Osteoblast (primary cell): ENCODE data around the gene CNDP1. TPM values are rescaled to one million over a fixed set of nuclear protein-coding genes. Genes with fewer than 3 reads are reported as not detected.
A peak's percentile ranks its signal among the peaks of the same experiment; 100 is the strongest.

ENCODE experiments used
- DNase-seq: peaks from one replicate; pipeline ENCODE4 v3.0.0; 2011; ENCODE audit warnings: low spot score, mixed read lengths; ENCODE audit not compliant: insufficient read length; ENCODE audit errors: missing footprints
- H2AFZ ChIP-seq: 2 replicates; pipeline ENCODE4 v1.6.0; 2011; ENCODE audit warnings: mild to moderate bottlenecking, low read length
- H3K27ac ChIP-seq: 2 replicates; pipeline ENCODE4 v1.5.1; 2011; ENCODE audit warnings: mild to moderate bottlenecking, low read depth, low read length, moderate library complexity
- H3K27me3 ChIP-seq: 2 replicates; pipeline ENCODE4 v1.6.0; 2012; ENCODE audit warnings: mild to moderate bottlenecking, control low read depth, inconsistent platforms, low read length, moderate library complexity; ENCODE audit not compliant: insufficient read depth
- H3K36me3 ChIP-seq: 2 replicates; pipeline ENCODE4 v1.5.1; 2011; ENCODE audit warnings: mild to moderate bottlenecking, low read length, control low read depth, moderate library complexity; ENCODE audit not compliant: insufficient read depth
- H3K4me1 ChIP-seq: 2 replicates; pipeline ENCODE4 v1.5.1; 2011; ENCODE audit warnings: mild to moderate bottlenecking, low read length, control low read depth, moderate library complexity; ENCODE audit not compliant: insufficient read depth
- H3K4me2 ChIP-seq: 2 replicates; pipeline ENCODE4 v1.6.0; 2011; ENCODE audit warnings: mild to moderate bottlenecking, low read length; ENCODE audit not compliant: insufficient read depth
- H3K4me3 ChIP-seq: fragments of 200-600 bp; sonication (generic); 3 replicates; pipeline ENCODE4 v1.5.1; 2012; ENCODE audit warnings: mild to moderate bottlenecking, low read length, inconsistent platforms; ENCODE audit not compliant: insufficient read depth
- H3K79me2 ChIP-seq: 2 replicates; pipeline ENCODE4 v1.6.0; 2012; ENCODE audit warnings: mild to moderate bottlenecking, low read length, control low read depth, inconsistent platforms; ENCODE audit not compliant: insufficient read depth
- H3K9me3 ChIP-seq: 2 replicates; pipeline ENCODE4 v1.5.1; 2011; ENCODE audit warnings: low read depth, low read length, control low read depth
- H4K20me1 ChIP-seq: 2 replicates; pipeline ENCODE4 v1.6.0; 2012; ENCODE audit warnings: mild to moderate bottlenecking, low read length, control low read depth; ENCODE audit not compliant: insufficient read depth
- CTCF ChIP-seq: IDR thresholded peaks from 2 replicates; pipeline ENCODE4 v1.5.1; 2011; ENCODE audit warnings: mild to moderate bottlenecking, low read depth, low read length, moderate library complexity; ENCODE audit errors: extremely low read depth
- total RNA-seq: library from RNA; depleted of rRNA; stranded (reverse); fragments of >200 nt; gene quantifications from 2 replicates; pipeline ENCODE4 v1.2.3, GENCODE V29; 2012

CNDP1 gene
- total RNA-seq, 1 donor, result not detected

GRCh38 chr18:74598350-74599001 lies 64.2 kb downstream of the CNDP1 start:
- H3K4me1 ChIP-seq, result peaks cover 20% of the 10 kb centered on the region
- H2AFZ ChIP-seq, result peak overlapping the region; percentile 89
- H3K36me3 ChIP-seq, result no peaks in the 10 kb centered on the region
- DNase-seq, result no peak
- H3K27me3 ChIP-seq, result no peaks in the 10 kb centered on the region
- peaks cover 4% of the 10 kb centered on the region for H4K20me1 ChIP-seq
- no peak for TF ChIP-seq CTCF
- H3K27ac ChIP-seq, result peak overlapping the region; percentile 57
- H3K4me2 ChIP-seq, result peak overlapping the region; percentile 88
- no peaks in the 10 kb centered on the region for H3K9me3 ChIP-seq
- peak overlapping the region; percentile 79 for H3K4me3 ChIP-seq
- peaks cover 65% of the 10 kb centered on the region for H3K79me2 ChIP-seq

GRCh38 chr18:74604361-74604760 lies 70.1 kb downstream of the CNDP1 start:
- H3K4me2 ChIP-seq, result no peak overlapping the region

GRCh38 chr18:74604774-74605173 lies 70.5 kb downstream of the CNDP1 start:
- Histone ChIP-seq H3K79me2 (peaks cover 75% of the 10 kb centered on the region), H3K9me3 (no peaks in the 10 kb centered on the region), H3K4me1 (peaks cover 3% of the 10 kb centered on the region), H3K27ac (no peak overlapping the region), H3K4me3 (no peak overlapping the region), H3K36me3 (no peaks in the 10 kb centered on the region), H3K27me3 (no peaks in the 10 kb centered on the region), H3K4me2 (no peak overlapping the region), H2AFZ (no peak overlapping the region), H4K20me1 (peaks cover 9% of the 10 kb centered on the region)
- TF ChIP-seq CTCF, result no peak
- no peak for DNase-seq

More at GRCh38 chr18:74604361-74604760, 70.1 kb downstream of the CNDP1 start:
- H3K27me3 ChIP-seq, result no peaks in the 10 kb centered on the region
- no peaks in the 10 kb centered on the region for H3K9me3 ChIP-seq
- H2AFZ ChIP-seq, result no peak overlapping the region
- no peaks in the 10 kb centered on the region for H3K36me3 ChIP-seq
- H4K20me1 ChIP-seq, result peaks cover 9% of the 10 kb centered on the region
- H3K4me3 ChIP-seq, result no peak overlapping the region
- peaks cover 78% of the 10 kb centered on the region for H3K79me2 ChIP-seq
- TF ChIP-seq CTCF, result no peak
- no peak for DNase-seq
- H3K27ac ChIP-seq, result no peak overlapping the region
- peaks cover 3% of the 10 kb centered on the region for H3K4me1 ChIP-seq

- no peak for DNase-seq
- no peak for TF ChIP-seq CTCF
- Histone ChIP-seq H3K79me2 (peaks cover 50% of the 10 kb centered on the region), H4K20me1 (peaks cover 9% of the 10 kb centered on the region), H3K4me1 (peaks cover 3% of the 10 kb centered on the region), H3K27ac (peak overlapping the region; percentile 24), H2AFZ (no peak overlapping the region), H3K9me3 (no peaks in the 10 kb centered on the region), H3K4me2 (no peak overlapping the region), H3K4me3 (no peak overlapping the region), H3K27me3 (no peaks in the 10 kb centered on the region), H3K36me3 (no peaks in the 10 kb centered on the region)
Measured at GRCh38 chr18:74608681-74609080, 74.4 kb downstream of the CNDP1 start.
